Peyer's patch (tissue), 4 donors: ENCODE results near the gene CORO7. TPM values are rescaled to one million over a fixed set of nuclear protein-coding genes. Genes with fewer than 3 reads are reported as not detected.

Source experiments
- DNase-seq, 3 donors: peaks; one replicate each; pipeline ENCODE4 v3.0.0-alpha.2; 2017 to 2019
- H3K27ac ChIP-seq, 4 donors: fragments of 200-600 bp; sonication (generic); one replicate each; pipeline ENCODE4 v1.5.1; 2016 to 2019
- H3K27me3 ChIP-seq, 2 donors: fragments of 200-600 bp; sonication (generic); one replicate each; pipeline ENCODE4 v1.5.1; 2019
- H3K36me3 ChIP-seq, 3 donors: fragments of 200-600 bp; sonication (generic); one replicate each; pipeline ENCODE4 v1.5.1; 2016 to 2019
- H3K4me1 ChIP-seq, 4 donors: fragments of 200-600 bp; sonication (generic); one replicate each; pipeline ENCODE4 v1.5.1; 2016 to 2019
- H3K4me3 ChIP-seq, 4 donors: fragments of 200-600 bp; sonication (generic); 1 replicate in 3 of 4; 2 replicates in 1 of 4; pipeline ENCODE4 v1.5.1; 2016 to 2019; ENCODE audit warnings: mild to moderate bottlenecking in 1 of 4
- H3K9me3 ChIP-seq, 4 donors: fragments of 200-600 bp; sonication (generic); one replicate each; pipeline ENCODE4 v1.5.1; 2016 to 2019; ENCODE audit warnings: mild to moderate bottlenecking in 1 of 4
- POLR2A ChIP-seq, 2 donors: fragments of 450-650 bp; IDR thresholded peaks; one replicate each; pipeline ENCODE4 v1.5.1; 2017; ENCODE audit warnings: antibody characterized with exemption in 2 of 2, mild to moderate bottlenecking in 2 of 2, moderate library complexity in 2 of 2
- total RNA-seq, 4 donors: library from RNA; depleted of rRNA; stranded (reverse); fragments of >200 nt; gene quantifications; one replicate each; pipeline ENCODE4 v1.1.0, GENCODE V29; 2016
- TF ChIP-seq, protein P1 (sequence below), 6 experiments: fragments of 450-650 bp in 4 of 6; fragments of 200-600 bp in 2 of 6; sonication (generic) in 1 of 6; IDR thresholded peaks; one replicate each; pipeline ENCODE4 v1.5.1; 2017 to 2019; ENCODE audit warnings: antibody characterized with exemption in 6 of 6, mild to moderate bottlenecking in 3 of 6, moderate library complexity in 1 of 6

CORO7 gene
- total RNA-seq, 4 donors from 2014 or later: 73.4 to 219 (median 110) TPM

DNA sequence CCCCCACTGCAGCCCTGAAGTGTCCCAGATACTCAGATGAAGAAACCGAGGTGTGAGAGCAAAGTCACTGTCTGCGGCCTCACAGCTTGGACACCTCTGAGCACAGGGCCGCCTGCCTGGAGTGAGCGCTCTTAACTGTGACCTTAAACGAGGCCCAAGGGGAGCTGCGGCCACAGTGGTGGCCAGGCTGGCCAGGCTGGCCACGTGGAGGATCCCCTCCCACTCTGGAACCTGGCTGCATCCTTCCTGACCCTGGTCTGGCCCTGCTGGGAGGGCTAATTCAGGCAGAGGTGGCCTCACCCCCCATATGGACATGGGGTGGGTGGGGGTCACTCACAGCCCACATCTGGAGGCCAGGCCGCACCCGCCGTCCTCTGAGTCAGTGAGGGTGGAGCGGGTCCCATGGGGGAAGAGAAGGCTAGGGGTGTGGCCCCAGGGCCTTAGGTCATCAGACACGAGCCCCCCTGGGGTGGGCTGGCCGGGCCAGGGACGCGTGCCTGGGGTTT lies 38.2 kb downstream of the CORO7 start:
- no peak for TF ChIP-seq POLR2A (IDR thresholded peaks at IDR 0.05)
- TF ChIP-seq, protein P1, sequence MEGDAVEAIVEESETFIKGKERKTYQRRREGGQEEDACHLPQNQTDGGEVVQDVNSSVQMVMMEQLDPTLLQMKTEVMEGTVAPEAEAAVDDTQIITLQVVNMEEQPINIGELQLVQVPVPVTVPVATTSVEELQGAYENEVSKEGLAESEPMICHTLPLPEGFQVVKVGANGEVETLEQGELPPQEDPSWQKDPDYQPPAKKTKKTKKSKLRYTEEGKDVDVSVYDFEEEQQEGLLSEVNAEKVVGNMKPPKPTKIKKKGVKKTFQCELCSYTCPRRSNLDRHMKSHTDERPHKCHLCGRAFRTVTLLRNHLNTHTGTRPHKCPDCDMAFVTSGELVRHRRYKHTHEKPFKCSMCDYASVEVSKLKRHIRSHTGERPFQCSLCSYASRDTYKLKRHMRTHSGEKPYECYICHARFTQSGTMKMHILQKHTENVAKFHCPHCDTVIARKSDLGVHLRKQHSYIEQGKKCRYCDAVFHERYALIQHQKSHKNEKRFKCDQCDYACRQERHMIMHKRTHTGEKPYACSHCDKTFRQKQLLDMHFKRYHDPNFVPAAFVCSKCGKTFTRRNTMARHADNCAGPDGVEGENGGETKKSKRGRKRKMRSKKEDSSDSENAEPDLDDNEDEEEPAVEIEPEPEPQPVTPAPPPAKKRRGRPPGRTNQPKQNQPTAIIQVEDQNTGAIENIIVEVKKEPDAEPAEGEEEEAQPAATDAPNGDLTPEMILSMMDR (IDR thresholded peaks at IDR 0.05): no peak
- H3K27me3 ChIP-seq: no peaks in the 10 kb centered on the region
- no peak for DNase-seq
- H3K27ac ChIP-seq: no peak overlapping the region
- H3K36me3 ChIP-seq: peaks cover 0 to 26% (median 0%) of the 10 kb centered on the region in 3 donors
- no peaks in the 10 kb centered on the region for H3K9me3 ChIP-seq
- H3K4me3 ChIP-seq: no peak overlapping the region
- peaks cover 0 to 42% (median 1%) of the 10 kb centered on the region in 4 donors for H3K4me1 ChIP-seq

DNA sequence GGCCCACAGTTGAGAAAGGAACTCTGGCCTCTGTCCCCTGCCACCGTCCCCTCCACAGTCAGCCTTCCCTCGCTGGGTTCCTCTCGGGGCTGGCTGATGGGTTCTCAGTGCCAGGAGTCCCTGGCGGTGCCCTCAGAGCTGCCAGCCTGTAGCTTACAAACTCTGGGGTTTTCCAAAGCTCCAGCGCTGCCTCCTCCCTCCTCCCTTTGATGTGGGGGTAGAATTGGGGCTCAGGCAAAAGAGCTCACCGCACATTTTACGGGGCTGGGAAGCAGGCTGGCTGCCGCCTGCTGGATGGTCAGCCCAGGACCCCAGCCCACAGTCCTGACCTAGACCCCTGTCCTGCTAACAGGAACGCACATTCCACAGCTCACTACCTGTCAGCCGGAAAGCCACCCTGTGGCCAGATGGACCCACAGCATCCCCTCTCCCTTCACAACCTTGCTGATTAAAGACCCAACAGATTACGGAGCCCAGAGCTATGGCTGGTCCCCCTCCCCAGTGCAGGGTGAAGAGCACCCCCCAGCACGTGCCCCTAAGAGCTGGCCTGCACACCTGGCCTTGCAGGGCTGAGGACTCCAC lies 38.7 kb downstream of the CORO7 start:
- H3K27me3 ChIP-seq: no peaks in the 10 kb centered on the region
- peaks cover 0 to 48% (median 5%) of the 10 kb centered on the region in 4 donors for H3K4me1 ChIP-seq
- peaks cover 0 to 21% (median 0%) of the 10 kb centered on the region in 3 donors for H3K36me3 ChIP-seq
- peak overlapping the region in 3 of 4 donors; percentile 25 to 84 (median 72) for H3K27ac ChIP-seq
- no peak for DNase-seq
- no peak overlapping the region for H3K4me3 ChIP-seq
- TF ChIP-seq POLR2A (IDR thresholded peaks at IDR 0.05): no peak
- TF ChIP-seq, protein P1 (IDR thresholded peaks at IDR 0.05): no peak
- no peaks in the 10 kb centered on the region for H3K9me3 ChIP-seq

DNA sequence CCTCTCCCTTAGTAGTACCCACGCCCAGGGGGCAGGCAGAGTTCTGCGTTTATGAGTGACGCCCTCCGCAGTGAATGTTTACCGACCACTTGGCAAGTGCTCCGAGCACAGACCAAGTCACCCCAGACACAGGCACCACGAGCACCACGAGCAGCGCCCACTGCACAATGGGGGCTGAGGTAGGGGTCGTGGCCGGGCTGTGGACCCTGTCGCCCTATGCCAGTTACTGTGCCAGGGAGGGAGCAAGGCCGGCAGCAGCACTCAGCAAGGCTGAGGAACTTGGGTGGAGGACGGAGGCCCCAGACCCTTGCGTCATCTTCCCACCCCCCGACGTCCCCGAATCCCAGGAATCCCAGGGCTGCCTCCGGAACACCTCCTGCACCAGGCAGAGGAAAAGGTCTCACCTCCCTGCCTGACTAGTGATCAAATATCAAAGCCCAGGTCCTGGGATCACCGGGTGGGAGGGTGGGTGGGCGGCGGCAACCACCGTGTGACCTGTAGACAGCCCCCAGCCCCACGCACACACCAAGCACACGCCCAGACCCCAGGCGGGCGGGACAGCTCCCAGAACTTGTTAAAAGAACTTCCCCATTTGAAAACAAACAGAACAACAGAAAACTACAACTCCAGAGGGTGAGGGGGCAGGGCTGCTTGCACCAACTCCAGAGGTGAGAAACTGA lies 39.4 kb downstream of the CORO7 start:
- H3K27me3 ChIP-seq: no peaks in the 10 kb centered on the region
- peaks cover 0 to 15% (median 0%) of the 10 kb centered on the region in 3 donors for H3K36me3 ChIP-seq
- peaks cover 0 to 54% (median 11%) of the 10 kb centered on the region in 4 donors for H3K4me1 ChIP-seq
- peak overlapping the region; percentile 52 to 84 (median 71) for H3K27ac ChIP-seq
- TF ChIP-seq, protein P1 (IDR thresholded peaks at IDR 0.05): no peak
- no peak for TF ChIP-seq POLR2A (IDR thresholded peaks at IDR 0.05)
- no peak overlapping the region for H3K4me3 ChIP-seq
- no peaks in the 10 kb centered on the region for H3K9me3 ChIP-seq
- no peak for DNase-seq

DNA sequence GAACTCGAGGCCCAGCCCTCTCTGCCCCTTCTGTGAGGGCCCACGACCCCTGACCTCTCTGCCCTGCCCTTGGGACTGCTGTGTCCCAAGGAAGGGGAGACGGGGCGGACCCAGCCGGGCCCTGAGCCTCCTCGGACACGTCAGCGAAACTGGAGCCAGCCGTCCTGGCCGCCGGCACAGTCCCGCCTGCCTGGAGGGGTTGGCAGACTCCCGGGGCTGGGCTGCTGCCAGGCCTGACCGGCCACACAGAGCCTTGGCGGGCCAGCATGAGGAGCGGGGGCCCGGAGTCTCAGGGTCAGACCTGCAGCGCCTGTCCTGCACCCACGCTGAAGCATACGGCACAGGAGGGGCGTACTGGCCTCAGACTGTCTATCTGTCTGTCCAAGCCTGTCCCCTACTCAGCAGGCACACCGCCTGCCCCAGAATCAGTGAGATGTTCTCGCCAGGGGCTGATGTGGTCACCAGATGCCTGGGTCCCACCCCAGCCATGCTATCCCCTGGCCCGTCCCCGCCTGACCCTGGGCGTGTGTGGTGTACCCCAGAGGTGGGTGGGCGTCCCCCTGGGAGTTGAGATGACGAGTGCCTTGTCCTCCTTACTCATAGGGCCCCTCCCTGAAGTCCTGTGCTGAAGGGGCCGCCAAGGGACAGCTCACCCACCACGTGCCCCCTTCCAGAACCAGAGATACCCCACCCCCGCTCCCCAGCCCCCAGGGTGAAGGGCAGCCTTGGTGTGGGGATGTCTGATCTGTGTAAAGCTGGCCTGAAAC lies 40.1 kb downstream of the CORO7 start:
- Histone ChIP-seq H3K36me3 (peaks cover 0 to 7% (median 0%) of the 10 kb centered on the region in 3 donors), H3K27ac (peak overlapping the region; percentile 52 to 84 (median 71)), H3K4me3 (no peak overlapping the region), H3K27me3 (no peaks in the 10 kb centered on the region), H3K9me3 (no peaks in the 10 kb centered on the region), H3K4me1 (peaks cover 0 to 58% (median 12%) of the 10 kb centered on the region in 4 donors)
- TF ChIP-seq, protein P1 (IDR thresholded peaks at IDR 0.05): no peak
- TF ChIP-seq POLR2A (IDR thresholded peaks at IDR 0.05): no peak
- DNase-seq: peak in 1 of 3 donors; percentile 75

DNA sequence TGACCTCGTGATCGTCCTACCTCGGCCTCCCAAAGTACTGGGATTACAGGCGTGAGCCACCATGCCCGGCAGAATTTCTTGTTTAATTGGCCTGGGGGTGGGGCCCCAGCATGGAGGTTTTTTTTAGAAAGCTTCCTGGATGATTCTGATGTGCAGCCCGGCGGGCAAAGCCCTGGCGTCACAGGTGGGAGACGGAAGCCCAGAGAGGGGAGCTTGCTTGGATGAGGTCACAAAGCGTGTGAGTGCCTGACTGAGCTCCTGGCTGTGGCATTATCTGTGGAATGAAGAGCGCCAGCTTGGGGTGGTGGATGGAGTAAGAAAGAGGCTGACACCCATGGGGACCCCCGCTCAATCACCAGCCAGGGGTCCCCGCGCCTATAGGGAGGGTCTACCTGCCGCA lies 40.7 kb downstream of the CORO7 start:
- Histone ChIP-seq H3K27ac (peak overlapping the region; percentile 52 to 84 (median 71)), H3K9me3 (no peaks in the 10 kb centered on the region), H3K36me3 (peaks cover 0 to 1% (median 0%) of the 10 kb centered on the region in 3 donors), H3K4me1 (peaks cover 0 to 62% (median 12%) of the 10 kb centered on the region in 4 donors), H3K4me3 (no peak overlapping the region), H3K27me3 (no peaks in the 10 kb centered on the region)
- TF ChIP-seq, protein P1 (IDR thresholded peaks at IDR 0.05): no peak
- no peak for TF ChIP-seq POLR2A (IDR thresholded peaks at IDR 0.05)
- no peak for DNase-seq
